Omental fat pad (tissue), 4 donors: ENCODE measurements around the gene SH3TC1. TPM values are rescaled to one million over a fixed set of nuclear protein-coding genes. Genes with fewer than 3 reads are reported as not detected.
A peak's percentile ranks its signal among the peaks of the same experiment; 100 is the strongest.

Experiments
- ATAC-seq: fragments of 150-250 bp; one replicate; pipeline ENCODE4 v1.9.1; 2016; ENCODE audit warnings: mild to moderate bottlenecking, moderate library complexity; ENCODE audit not compliant: low FRiP score
- DNase-seq: peaks from one replicate; pipeline ENCODE4 v3.0.0-alpha.2; 2019; ENCODE audit warnings: low spot score
- CTCF ChIP-seq, 3 donors: fragments of 450-650 bp; IDR thresholded peaks; one replicate each; pipeline ENCODE4 v1.5.1; 2016 to 2017; ENCODE audit warnings: antibody characterized with exemption in 3 of 3, mild to moderate bottlenecking in 3 of 3, moderate library complexity in 2 of 3
- total RNA-seq, 4 donors: library from RNA; depleted of rRNA; stranded (reverse); fragments of >200 nt; gene quantifications; one replicate each; pipeline ENCODE4 v1.1.0, GENCODE V29; 2016

SH3TC1 gene
- total RNA-seq, 4 donors from 2014 or later, result 23.0 to 70.3 (median 29.1) TPM

DNA sequence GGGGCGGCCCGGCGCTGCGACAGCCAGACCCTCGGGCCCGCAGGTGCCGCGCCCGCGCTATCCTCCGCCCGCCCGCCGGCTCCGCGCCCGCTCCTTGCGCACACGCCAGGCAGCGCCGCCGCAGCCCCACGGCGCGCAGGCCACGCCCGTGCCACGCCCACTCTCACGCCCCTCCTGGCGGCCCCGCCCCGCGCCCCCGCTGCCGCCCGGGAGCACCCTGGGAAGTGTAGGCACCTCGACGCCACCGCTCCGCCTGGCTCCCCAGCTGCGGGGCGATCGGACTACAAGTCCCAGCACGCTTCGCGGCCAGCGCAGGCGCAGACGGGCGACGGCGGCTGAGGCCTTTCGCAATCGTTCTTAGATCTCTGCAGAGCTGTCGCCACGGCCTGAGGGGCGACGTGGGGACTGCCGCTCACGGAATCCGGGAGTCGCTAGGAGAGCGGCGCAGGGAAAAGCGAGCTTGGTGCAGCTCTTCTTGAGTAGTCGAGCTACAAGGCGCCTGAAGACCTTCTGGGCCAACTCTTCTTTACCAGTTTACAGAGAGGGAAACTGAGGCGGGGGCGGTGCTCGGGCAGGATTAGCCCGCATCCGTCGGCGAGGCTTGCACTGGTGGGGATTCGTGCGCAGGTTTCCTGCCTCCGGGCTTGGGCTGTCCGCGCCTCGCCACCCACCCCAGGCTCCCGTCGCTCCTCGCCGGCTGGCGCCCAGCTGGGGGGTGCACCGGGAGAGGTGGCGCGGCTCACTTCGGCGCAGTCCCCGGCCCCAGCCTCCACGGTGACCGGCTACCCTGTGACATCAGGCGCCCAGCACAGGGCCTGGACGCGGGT, 40.2 kb upstream of the SH3TC1 start, which contains the start of gene ABLIM2:
ABLIM2 (minus strand) TSS at position 104 of the 827 bp plus-strand sequence. CDS start 124 bp downstream, outside the sequence.
- no peak for TF ChIP-seq CTCF (IDR thresholded peaks at IDR 0.05)
- peak; percentile 80 for DNase-seq
- ATAC-seq, result peak; percentile 99

DNA sequence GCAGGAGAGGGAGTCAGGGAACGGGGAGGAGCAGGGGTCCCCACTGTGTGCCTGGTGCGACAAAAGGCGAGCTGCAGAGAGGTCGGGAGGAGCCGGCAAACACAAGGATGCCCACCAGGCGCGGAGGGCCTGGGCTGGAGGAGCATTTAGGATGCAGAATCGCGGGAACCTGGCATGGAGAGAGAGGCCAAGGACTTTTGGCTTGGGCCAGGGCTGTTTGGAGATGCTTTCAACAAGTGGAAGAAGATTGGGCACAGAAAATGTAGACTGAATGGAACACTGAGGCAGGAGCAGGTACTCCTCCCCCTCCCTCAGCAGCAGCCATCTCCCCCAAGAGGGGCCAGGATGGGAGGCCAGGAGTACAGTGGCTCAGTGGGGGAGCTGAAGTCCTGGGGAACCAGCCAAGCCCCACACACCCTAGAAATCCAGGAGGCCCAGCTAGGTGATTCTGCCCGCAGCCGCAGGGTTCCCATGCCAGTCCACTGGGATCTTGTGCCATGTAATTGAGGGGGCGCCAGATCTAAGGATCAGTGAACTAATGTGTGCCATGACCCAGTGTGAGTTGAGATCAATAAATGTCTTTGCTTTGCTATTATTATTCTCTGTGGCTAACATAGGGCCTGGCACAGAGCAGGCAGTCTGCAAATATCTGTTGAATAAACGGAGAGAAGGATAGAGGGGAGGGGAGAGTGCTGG, 39.4 kb upstream of the SH3TC1 start:
- no peak for TF ChIP-seq CTCF (IDR thresholded peaks at IDR 0.05)
- DNase-seq, result no peak
- ATAC-seq, result no peak

DNA sequence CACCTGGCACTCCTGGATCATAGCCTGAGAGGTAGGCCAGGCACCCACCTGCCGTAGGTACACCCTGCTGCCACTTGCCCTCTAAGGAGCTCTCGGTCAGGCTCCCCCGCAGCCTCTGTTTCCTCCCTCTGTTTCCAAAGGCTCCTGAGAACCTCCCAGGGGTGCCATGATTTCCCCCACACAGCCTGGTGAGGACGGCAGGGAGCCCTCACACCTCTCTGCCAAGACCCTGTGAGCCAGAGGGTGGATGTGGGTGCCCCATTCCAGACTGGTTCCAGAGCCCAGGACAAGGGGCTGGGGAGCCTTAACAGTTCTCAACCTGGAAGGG, 38.9 kb upstream of the SH3TC1 start:
- no peak for DNase-seq
- TF ChIP-seq CTCF (IDR thresholded peaks at IDR 0.05), result no peak
- ATAC-seq, result no peak

DNA sequence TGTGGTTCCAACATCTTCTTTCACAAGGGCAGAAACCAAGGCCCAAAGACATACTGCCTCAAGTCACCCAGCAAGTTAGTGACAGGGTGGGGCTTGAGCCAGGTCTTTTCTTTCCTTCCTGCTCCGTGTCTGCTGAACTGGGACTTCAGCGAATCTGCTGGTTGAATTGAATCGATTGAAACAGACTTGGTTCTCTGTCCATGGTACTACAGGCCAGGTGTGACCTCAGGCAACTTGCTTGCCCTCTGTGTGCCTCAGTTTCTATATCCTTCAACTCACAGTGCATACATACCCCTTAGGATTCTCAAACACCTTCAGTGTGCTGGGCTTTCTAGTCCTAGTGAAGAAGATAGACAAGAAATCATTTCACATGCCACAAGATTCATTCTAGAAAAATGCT, 38.5 kb upstream of the SH3TC1 start:
- DNase-seq (no peak), ATAC-seq (no peak)
- TF ChIP-seq CTCF (IDR thresholded peaks at IDR 0.05), result no peak

GRCh38 chr4:8162625-8163024, 36.5 kb upstream of the SH3TC1 start:
- ATAC-seq (no peak), DNase-seq (no peak)
- no peak for TF ChIP-seq CTCF (IDR thresholded peaks at IDR 0.05)

- DNase-seq, result no peak
- no peak for TF ChIP-seq CTCF (IDR thresholded peaks at IDR 0.05)
- no peak for ATAC-seq
These were observed 36.1 kb upstream of the SH3TC1 start for GRCh38 chr4:8163026-8163425.
